ENCODE data around the gene DACT2. TPM values are rescaled to one million over a fixed set of nuclear protein-coding genes. Genes with fewer than 3 reads are reported as not detected.

Gene DACT2
- total and polyA plus RNA-seq, 2 of the 8 experiments (the other 6 are each of a cell fraction or from before 2014, with no cell fraction given) = 2.9 to 3.1 TPM

- no peak for TF ChIP-seq FOSL1 (IDR thresholded peaks at IDR 0.05; ENCODE audit: insufficient read depth, low read depth, low read length)
Observed at GRCh38 chr6:168289571-168289962, 30.0 kb downstream of the DACT2 start (continued).
